AG09319 (cell line): ENCODE data around the gene SMAP1.

Experiments
- DNase-seq: peaks from one replicate; pipeline ENCODE4 v3.0.0-alpha.2; 2010; ENCODE audit warnings: low read depth; ENCODE audit errors: extremely low read depth
- TF ChIP-seq, protein P1 (sequence below): IDR thresholded peaks from 2 replicates; pipeline ENCODE4 v1.5.1; 2011; ENCODE audit warnings: low read depth, mild to moderate bottlenecking, inconsistent platforms, low read length, moderate library complexity

The SMAP1 gene

DNA sequence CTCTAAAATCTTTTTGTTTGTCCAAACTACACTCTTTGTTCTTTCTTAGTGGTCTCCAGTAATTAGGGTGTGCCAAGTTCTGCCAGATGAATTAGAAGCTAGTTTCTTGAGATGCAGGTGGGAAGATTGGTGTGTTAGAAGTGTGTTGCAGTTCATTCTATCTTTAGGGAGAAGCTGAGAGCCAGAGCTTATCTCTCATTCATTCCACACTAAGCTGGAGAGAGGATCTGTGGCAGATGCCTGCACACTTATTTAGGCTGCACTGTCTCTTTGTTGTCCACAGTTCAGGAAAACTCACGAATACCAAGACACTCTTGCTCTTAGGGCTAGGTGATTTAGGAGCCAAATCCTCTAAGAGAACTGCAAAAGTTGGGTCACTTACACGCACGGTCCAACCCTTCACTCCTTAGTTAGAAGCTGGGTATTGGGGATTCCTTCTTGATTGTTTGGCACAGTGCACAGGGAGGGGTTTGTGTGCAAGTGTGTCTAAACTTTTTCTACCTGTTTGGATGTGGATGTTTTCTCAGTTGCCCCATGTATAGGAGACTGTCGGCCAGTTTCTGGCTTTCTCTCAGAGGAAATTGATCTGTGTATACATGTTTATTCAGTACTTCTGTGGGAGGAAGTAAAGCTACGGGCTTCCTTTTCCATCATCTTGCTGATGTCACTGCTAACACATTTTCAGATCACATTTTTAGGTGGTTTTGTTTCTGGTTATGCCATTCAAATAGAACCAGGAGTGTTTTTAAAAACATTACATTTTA, 49.5 kb downstream of the SMAP1 start:
- no peak for DNase-seq
- TF ChIP-seq, protein P1, sequence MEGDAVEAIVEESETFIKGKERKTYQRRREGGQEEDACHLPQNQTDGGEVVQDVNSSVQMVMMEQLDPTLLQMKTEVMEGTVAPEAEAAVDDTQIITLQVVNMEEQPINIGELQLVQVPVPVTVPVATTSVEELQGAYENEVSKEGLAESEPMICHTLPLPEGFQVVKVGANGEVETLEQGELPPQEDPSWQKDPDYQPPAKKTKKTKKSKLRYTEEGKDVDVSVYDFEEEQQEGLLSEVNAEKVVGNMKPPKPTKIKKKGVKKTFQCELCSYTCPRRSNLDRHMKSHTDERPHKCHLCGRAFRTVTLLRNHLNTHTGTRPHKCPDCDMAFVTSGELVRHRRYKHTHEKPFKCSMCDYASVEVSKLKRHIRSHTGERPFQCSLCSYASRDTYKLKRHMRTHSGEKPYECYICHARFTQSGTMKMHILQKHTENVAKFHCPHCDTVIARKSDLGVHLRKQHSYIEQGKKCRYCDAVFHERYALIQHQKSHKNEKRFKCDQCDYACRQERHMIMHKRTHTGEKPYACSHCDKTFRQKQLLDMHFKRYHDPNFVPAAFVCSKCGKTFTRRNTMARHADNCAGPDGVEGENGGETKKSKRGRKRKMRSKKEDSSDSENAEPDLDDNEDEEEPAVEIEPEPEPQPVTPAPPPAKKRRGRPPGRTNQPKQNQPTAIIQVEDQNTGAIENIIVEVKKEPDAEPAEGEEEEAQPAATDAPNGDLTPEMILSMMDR: no peak

GRCh38 chr6:70724524-70724923, 56.8 kb downstream of the SMAP1 start:
- DNase-seq: no peak
- TF ChIP-seq, protein P1: no peak

GRCh38 chr6:70725817-70726415, 58.2 kb downstream of the SMAP1 start:
- TF ChIP-seq, protein P1: no peak
- DNase-seq: no peak

GRCh38 chr6:70734381-70734780, 66.7 kb downstream of the SMAP1 start:
- TF ChIP-seq, protein P1: no peak

GRCh38 chr6:70734979-70735378, 67.3 kb downstream of the SMAP1 start:
- TF ChIP-seq, protein P1: no peak
- DNase-seq: no peak

More at GRCh38 chr6:70734381-70734780, 66.7 kb downstream of the SMAP1 start:
- no peak for DNase-seq

DNA sequence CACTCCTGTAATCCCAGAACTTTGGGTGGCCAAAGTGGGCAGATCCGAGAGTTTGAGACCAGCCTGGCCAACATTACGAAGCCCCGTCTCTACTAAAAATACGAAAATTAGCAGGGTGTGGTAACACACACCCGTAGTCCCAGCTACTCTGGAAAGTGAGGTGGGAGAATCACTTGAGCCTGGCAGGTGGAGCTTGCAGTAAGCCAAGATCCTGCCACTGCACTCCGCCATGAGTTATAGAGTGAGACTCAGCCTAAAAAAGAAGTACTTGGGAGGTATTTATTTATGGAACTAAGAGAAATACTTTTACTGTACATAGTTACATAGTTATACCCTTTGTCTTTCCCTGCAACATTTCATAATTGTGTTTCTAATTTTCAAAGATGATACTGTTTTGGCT, 67.8 kb downstream of the SMAP1 start:
- DNase-seq: no peak
- TF ChIP-seq, protein P1: no peak

DNA sequence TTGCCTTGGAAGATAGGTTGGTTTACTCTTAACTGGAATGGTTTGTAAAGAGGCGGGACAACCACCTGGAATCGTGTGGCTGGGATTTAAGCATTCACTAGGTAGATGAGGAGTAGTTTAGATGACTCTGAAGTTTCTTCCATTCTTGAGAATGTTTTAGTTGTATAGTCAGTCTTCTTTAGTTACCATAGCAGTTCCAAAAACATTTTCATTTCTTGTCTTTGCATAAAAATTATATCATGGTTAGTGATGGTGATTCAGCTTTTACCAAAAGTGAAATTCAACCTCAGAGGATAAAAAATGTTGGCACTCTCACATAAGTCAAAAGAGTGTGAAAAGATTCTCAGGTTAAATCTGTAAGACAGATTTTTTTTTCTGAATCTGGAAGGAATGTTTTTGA, 70.3 kb downstream of the SMAP1 start:
- DNase-seq: no peak
- TF ChIP-seq, protein P1: no peak
